OCI-M2 (cell line): Measurements from ENCODE around the gene RASGEF1C.
A peak's percentile ranks its signal among the peaks of the same experiment; 100 is the strongest.
"Not testable (repeated sequence)": the region's sequence is repeated elsewhere in the genome, so short reads cannot be mapped to it uniquely, and the experiment has no call there.

Experiments used
- DNase-seq: peaks from one replicate; lab custom pipeline; 2025; ENCODE audit not compliant: unreplicated experiment; lab: John Stamatoyannopoulos, UW

Gene RASGEF1C

GRCh38 chr5:180103487-180104167 lies 105.4 kb downstream of the RASGEF1C start:
- DNase-seq, result no peak

- no peak for DNase-seq
Observed at GRCh38 chr5:180102636-180103035, 106.4 kb downstream of the RASGEF1C start.

- no peak for DNase-seq
Observed at GRCh38 chr5:180101451-180102105, 107.4 kb downstream of the RASGEF1C start.

GRCh38 chr5:180100621-180101450 lies 108.2 kb downstream of the RASGEF1C start:
- DNase-seq, result no peak

- DNase-seq, result no peak
Observed at GRCh38 chr5:180099733-180100611, 109.0 kb downstream of the RASGEF1C start.

GRCh38 chr5:180098991-180099732 lies 109.8 kb downstream of the RASGEF1C start:
- no peak for DNase-seq

- DNase-seq, result no peak
Observed at GRCh38 chr5:180098526-180098925, 110.5 kb downstream of the RASGEF1C start.

GRCh38 chr5:180097926-180098325 lies 111.1 kb downstream of the RASGEF1C start:
- no peak for DNase-seq

- DNase-seq, result no peak
Observed at GRCh38 chr5:180097163-180097894, 111.7 kb downstream of the RASGEF1C start.

GRCh38 chr5:180096616-180097015 lies 112.4 kb downstream of the RASGEF1C start:
- DNase-seq, result no peak

- no peak for DNase-seq
Observed at GRCh38 chr5:180095545-180095944, 113.5 kb downstream of the RASGEF1C start.

GRCh38 chr5:180093651-180094382 lies 115.2 kb downstream of the RASGEF1C start:
- peak; percentile 41 for DNase-seq

- DNase-seq, result no peak
Observed at GRCh38 chr5:180093241-180093640, 115.8 kb downstream of the RASGEF1C start.

GRCh38 chr5:180090769-180091546 lies 118.1 kb downstream of the RASGEF1C start:
- no peak for DNase-seq

GRCh38 chr5:180090098-180090768 lies 118.8 kb downstream of the RASGEF1C start:
- no peak for DNase-seq

GRCh38 chr5:180089628-180090027 lies 119.4 kb downstream of the RASGEF1C start:
- not testable (repeated sequence) for DNase-seq

GRCh38 chr5:180088561-180088960 lies 120.5 kb downstream of the RASGEF1C start:
- DNase-seq, result no peak
